Activated CD4-positive, alpha-beta T cell treated with anti-CD3 and anti-CD28 coated beads for 1 hour (primary cell): ENCODE measurements around the gene WNT6.
A peak's percentile ranks its signal among the peaks of the same experiment; 100 is the strongest.

Experiments used
- DNase-seq: peaks from one replicate; pipeline ENCODE4 v3.0.0-alpha.2; 2020

Gene WNT6

GRCh38 chr2:218858671-218859555 lies 692 bp upstream of the WNT6 start:
- no peak for DNase-seq

- peak; percentile 6 for DNase-seq
These were observed 605 bp downstream of the WNT6 start for GRCh38 chr2:218859988-218860831.

GRCh38 chr2:218860950-218861381 lies 1.4 kb downstream of the WNT6 start:
- no peak for DNase-seq

GRCh38 chr2:218861645-218862318 lies 2.2 kb downstream of the WNT6 start:
- no peak for DNase-seq

GRCh38 chr2:218863021-218863520 lies 3.5 kb downstream of the WNT6 start:
- DNase-seq: no peak

- DNase-seq: no peak
These were observed 5.8 kb downstream of the WNT6 start for GRCh38 chr2:218865396-218865795.

GRCh38 chr2:218865999-218866398 lies 6.4 kb downstream of the WNT6 start:
- DNase-seq: no peak

GRCh38 chr2:218867900-218868299 lies 8.3 kb downstream of the WNT6 start:
- DNase-seq: no peak

- no peak for DNase-seq
These were observed 9.5 kb downstream of the WNT6 start for GRCh38 chr2:218869064-218869463.

GRCh38 chr2:218870984-218871344 lies 11.4 kb downstream of the WNT6 start:
- DNase-seq: no peak

- no peak for DNase-seq
These were observed 12.0 kb downstream of the WNT6 start for GRCh38 chr2:218871345-218872302.

GRCh38 chr2:218872645-218873358 lies 13.2 kb downstream of the WNT6 start:
- no peak for DNase-seq

GRCh38 chr2:218873359-218874194 lies 14.0 kb downstream of the WNT6 start:
- DNase-seq: no peak

- no peak for DNase-seq
These were observed 16.2 kb downstream of the WNT6 start for GRCh38 chr2:218875692-218876246.

- DNase-seq: peak; percentile 66
These were observed 17.1 kb downstream of the WNT6 start for GRCh38 chr2:218876562-218877219.

- DNase-seq: no peak
These were observed 17.7 kb downstream of the WNT6 start for GRCh38 chr2:218877331-218877730.

- no peak for DNase-seq
These were observed 18.3 kb downstream of the WNT6 start for GRCh38 chr2:218877891-218878290.

- DNase-seq: no peak
These were observed 18.9 kb downstream of the WNT6 start for GRCh38 chr2:218878486-218878885.
